ENCODE measurements around the gene SERTAD2. TPM values are rescaled to one million over a fixed set of nuclear protein-coding genes. Genes with fewer than 3 reads are reported as not detected.

The SERTAD2 gene
- total RNA-seq, 1 donor from 2014 or later: 9.4 TPM

- Histone ChIP-seq H3K9me3 (ENCODE audit: control insufficient read depth in 3 of 3, low read length in 3 of 3) (no peaks in the 10 kb centered on the region), H3K27ac (ENCODE audit: low read depth, low read length) (no peak overlapping the region), H3K4me1 (ENCODE audit: control insufficient read depth in 3 of 3, insufficient read depth in 3 of 3, low read length in 3 of 3) (peaks cover 29 to 58% (median 33%) of the 10 kb centered on the region in 3 donors), H3K9ac (ENCODE audit: low read depth in 1 of 3, low read length in 3 of 3) (no peak overlapping the region), H3K36me3 (ENCODE audit: control insufficient read depth in 3 of 3, insufficient read depth in 3 of 3, low read length in 3 of 3) (peaks cover 12 to 16% (median 14%) of the 10 kb centered on the region in 3 donors), H3K27me3 (ENCODE audit: control insufficient read depth in 3 of 3, insufficient read depth in 3 of 3, low read length in 3 of 3) (no peaks in the 10 kb centered on the region), H3K4me3 (ENCODE audit: low read length in 3 of 3) (no peak overlapping the region)
Measured at GRCh38 chr2:64639691-64640090, 14.0 kb downstream of the SERTAD2 start.

- Histone ChIP-seq H3K4me1 (ENCODE audit: control insufficient read depth in 3 of 3, insufficient read depth in 3 of 3, low read length in 3 of 3) (peaks cover 19 to 48% (median 23%) of the 10 kb centered on the region in 3 donors), H3K4me3 (ENCODE audit: low read length in 3 of 3) (no peak overlapping the region), H3K36me3 (ENCODE audit: control insufficient read depth in 3 of 3, insufficient read depth in 3 of 3, low read length in 3 of 3) (peaks cover 12 to 18% (median 17%) of the 10 kb centered on the region in 3 donors), H3K27me3 (ENCODE audit: control insufficient read depth in 3 of 3, insufficient read depth in 3 of 3, low read length in 3 of 3) (no peaks in the 10 kb centered on the region), H3K9ac (ENCODE audit: low read depth in 1 of 3, low read length in 3 of 3) (peak overlapping the region in 1 of 3 donors; percentile 54), H3K9me3 (ENCODE audit: control insufficient read depth in 3 of 3, low read length in 3 of 3) (no peaks in the 10 kb centered on the region), H3K27ac (ENCODE audit: low read depth, low read length) (no peak overlapping the region)
Measured at GRCh38 chr2:64638502-64639120, 15.1 kb downstream of the SERTAD2 start.

- Histone ChIP-seq H3K27me3 (ENCODE audit: control insufficient read depth in 3 of 3, insufficient read depth in 3 of 3, low read length in 3 of 3) (no peaks in the 10 kb centered on the region), H3K4me3 (ENCODE audit: low read length in 3 of 3) (no peak overlapping the region), H3K9me3 (ENCODE audit: control insufficient read depth in 3 of 3, low read length in 3 of 3) (no peaks in the 10 kb centered on the region), H3K9ac (ENCODE audit: low read depth in 1 of 3, low read length in 3 of 3) (no peak overlapping the region), H3K27ac (ENCODE audit: low read depth, low read length) (no peak overlapping the region), H3K36me3 (ENCODE audit: control insufficient read depth in 3 of 3, insufficient read depth in 3 of 3, low read length in 3 of 3) (peaks cover 12 to 21% (median 21%) of the 10 kb centered on the region in 3 donors), H3K4me1 (ENCODE audit: control insufficient read depth in 3 of 3, insufficient read depth in 3 of 3, low read length in 3 of 3) (peaks cover 17 to 43% (median 17%) of the 10 kb centered on the region in 3 donors)
Measured at GRCh38 chr2:64637931-64638330, 15.8 kb downstream of the SERTAD2 start.

- H3K9ac ChIP-seq (ENCODE audit: low read depth in 1 of 3, low read length in 3 of 3): no peak overlapping the region
- H3K27me3 ChIP-seq (ENCODE audit: control insufficient read depth in 3 of 3, insufficient read depth in 3 of 3, low read length in 3 of 3): no peaks in the 10 kb centered on the region
- no peak overlapping the region for H3K27ac ChIP-seq (ENCODE audit: low read depth, low read length)
- peaks cover 16 to 42% (median 17%) of the 10 kb centered on the region in 3 donors for H3K4me1 ChIP-seq (ENCODE audit: control insufficient read depth in 3 of 3, insufficient read depth in 3 of 3, low read length in 3 of 3)
- H3K9me3 ChIP-seq (ENCODE audit: control insufficient read depth in 3 of 3, low read length in 3 of 3): no peaks in the 10 kb centered on the region
- H3K36me3 ChIP-seq (ENCODE audit: control insufficient read depth in 3 of 3, insufficient read depth in 3 of 3, low read length in 3 of 3): peaks cover 12 to 21% (median 21%) of the 10 kb centered on the region in 3 donors
- no peak overlapping the region for H3K4me3 ChIP-seq (ENCODE audit: low read length in 3 of 3)
Measured at GRCh38 chr2:64637000-64637635, 16.6 kb downstream of the SERTAD2 start.

- H3K27ac ChIP-seq (ENCODE audit: low read depth, low read length): no peak overlapping the region
- H3K36me3 ChIP-seq (ENCODE audit: control insufficient read depth in 3 of 3, insufficient read depth in 3 of 3, low read length in 3 of 3): peaks cover 12 to 24% (median 19%) of the 10 kb centered on the region in 3 donors
- H3K4me1 ChIP-seq (ENCODE audit: control insufficient read depth in 3 of 3, insufficient read depth in 3 of 3, low read length in 3 of 3): peaks cover 12 to 35% (median 14%) of the 10 kb centered on the region in 3 donors
Measured at GRCh38 chr2:64635976-64636911, 17.5 kb downstream of the SERTAD2 start.

GRCh38 chr2:64634345-64635267, 19.1 kb downstream of the SERTAD2 start:
- Histone ChIP-seq H3K9ac (ENCODE audit: low read depth in 1 of 3, low read length in 3 of 3) (no peak overlapping the region), H3K4me1 (ENCODE audit: control insufficient read depth in 3 of 3, insufficient read depth in 3 of 3, low read length in 3 of 3) (peaks cover 5 to 20% (median 12%) of the 10 kb centered on the region in 3 donors), H3K27ac (ENCODE audit: low read depth, low read length) (no peak overlapping the region), H3K4me3 (ENCODE audit: low read length in 3 of 3) (no peak overlapping the region), H3K36me3 (ENCODE audit: control insufficient read depth in 3 of 3, insufficient read depth in 3 of 3, low read length in 3 of 3) (peaks cover 16 to 24% (median 22%) of the 10 kb centered on the region in 3 donors), H3K27me3 (ENCODE audit: control insufficient read depth in 3 of 3, insufficient read depth in 3 of 3, low read length in 3 of 3) (no peaks in the 10 kb centered on the region), H3K9me3 (ENCODE audit: control insufficient read depth in 3 of 3, low read length in 3 of 3) (no peaks in the 10 kb centered on the region)

More at GRCh38 chr2:64635976-64636911, 17.5 kb downstream of the SERTAD2 start:
- H3K9me3 ChIP-seq (ENCODE audit: control insufficient read depth in 3 of 3, low read length in 3 of 3): no peaks in the 10 kb centered on the region
- no peaks in the 10 kb centered on the region for H3K27me3 ChIP-seq (ENCODE audit: control insufficient read depth in 3 of 3, insufficient read depth in 3 of 3, low read length in 3 of 3)
- no peak overlapping the region for H3K9ac ChIP-seq (ENCODE audit: low read depth in 1 of 3, low read length in 3 of 3)
- H3K4me3 ChIP-seq (ENCODE audit: low read length in 3 of 3): no peak overlapping the region

GRCh38 chr2:64632835-64633819, 20.6 kb downstream of the SERTAD2 start:
- Histone ChIP-seq H3K4me3 (ENCODE audit: low read length in 3 of 3) (no peak overlapping the region), H3K9ac (ENCODE audit: low read depth in 1 of 3, low read length in 3 of 3) (no peak overlapping the region), H3K9me3 (ENCODE audit: control insufficient read depth in 3 of 3, low read length in 3 of 3) (no peaks in the 10 kb centered on the region), H3K4me1 (ENCODE audit: control insufficient read depth in 3 of 3, insufficient read depth in 3 of 3, low read length in 3 of 3) (peaks cover 5 to 20% (median 12%) of the 10 kb centered on the region in 3 donors), H3K27me3 (ENCODE audit: control insufficient read depth in 3 of 3, insufficient read depth in 3 of 3, low read length in 3 of 3) (no peaks in the 10 kb centered on the region), H3K36me3 (ENCODE audit: control insufficient read depth in 3 of 3, insufficient read depth in 3 of 3, low read length in 3 of 3) (peaks cover 16 to 24% (median 22%) of the 10 kb centered on the region in 3 donors), H3K27ac (ENCODE audit: low read depth, low read length) (no peak overlapping the region)

GRCh38 chr2:64631771-64632170, 21.9 kb downstream of the SERTAD2 start:
- Histone ChIP-seq H3K9me3 (ENCODE audit: control insufficient read depth in 3 of 3, low read length in 3 of 3) (no peaks in the 10 kb centered on the region), H3K36me3 (ENCODE audit: control insufficient read depth in 3 of 3, insufficient read depth in 3 of 3, low read length in 3 of 3) (peaks cover 16 to 24% (median 22%) of the 10 kb centered on the region in 3 donors), H3K4me3 (ENCODE audit: low read length in 3 of 3) (no peak overlapping the region), H3K4me1 (ENCODE audit: control insufficient read depth in 3 of 3, insufficient read depth in 3 of 3, low read length in 3 of 3) (peaks cover 5 to 18% (median 8%) of the 10 kb centered on the region in 3 donors), H3K27ac (ENCODE audit: low read depth, low read length) (no peak overlapping the region), H3K27me3 (ENCODE audit: control insufficient read depth in 3 of 3, insufficient read depth in 3 of 3, low read length in 3 of 3) (no peaks in the 10 kb centered on the region), H3K9ac (ENCODE audit: low read depth in 1 of 3, low read length in 3 of 3) (no peak overlapping the region)

Measured in skeletal muscle tissue (tissue), 4 donors.